ENCODE data around the gene CPNE2.

- TF ChIP-seq CTCF (IDR thresholded peaks at IDR 0.05; ENCODE audit: low read length) (no peak), EZH2 (IDR thresholded peaks at IDR 0.05; ENCODE audit: borderline replicate concordance, low read length) (no peak)
Observed at GRCh38 chr16:57096793-57097192, 4.4 kb downstream of the CPNE2 start.

Measured in OCI-LY1 (cell line).